HG03571 (cell line): Measurements from ENCODE around the gene KCNT2.

Experiments
- ATAC-seq: cut with Tn5 transposase; IDR thresholded peaks from one replicate; pipeline ENCODE4 v1.9.1; 2021; ENCODE audit not compliant: unreplicated experiment

Gene KCNT2

DNA sequence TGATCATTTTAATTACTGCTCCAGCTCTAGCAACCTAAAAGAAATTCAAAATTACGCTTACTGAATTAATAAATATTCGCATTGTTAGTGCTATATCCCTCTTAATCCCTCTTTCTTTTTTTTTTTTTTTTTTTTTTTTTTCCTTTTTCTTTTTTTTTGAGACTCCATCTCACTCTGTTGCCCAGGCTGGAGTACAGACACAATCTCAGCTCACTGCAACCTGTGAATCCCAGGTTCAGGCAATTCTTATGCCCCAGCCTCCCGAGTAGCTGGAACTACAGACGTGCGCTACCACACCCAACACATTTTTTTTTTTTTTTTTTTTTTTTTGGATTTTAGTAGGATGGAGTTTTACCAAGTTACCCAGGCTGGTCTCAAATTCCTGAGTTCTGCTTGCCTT is 157.1 kb downstream of the KCNT2 start:
- ATAC-seq: no peak

GRCh38 chr1:196450143-196451095 is 157.8 kb downstream of the KCNT2 start:
- ATAC-seq: no peak

GRCh38 chr1:196449460-196449859 is 158.8 kb downstream of the KCNT2 start:
- no peak for ATAC-seq

DNA sequence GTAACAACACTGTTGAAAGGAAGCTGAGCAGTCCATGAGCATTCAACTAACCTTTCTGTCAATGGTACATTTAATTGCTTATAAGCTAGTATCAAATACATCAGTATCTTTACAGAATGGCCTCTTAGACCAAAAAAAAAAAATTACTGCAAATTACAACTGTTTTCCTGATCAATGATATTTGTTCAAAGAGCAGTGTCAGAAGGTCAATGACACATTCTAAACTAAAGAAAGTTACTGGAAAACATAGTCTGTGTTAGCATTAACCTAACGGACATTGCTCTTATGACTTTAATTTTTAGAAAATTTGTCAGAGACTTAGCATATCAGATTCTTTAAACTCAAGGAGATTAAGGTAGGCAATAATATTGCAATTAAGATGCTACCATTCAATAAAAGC is 162.5 kb downstream of the KCNT2 start:
- no peak for ATAC-seq

GRCh38 chr1:196444634-196445033 is 163.6 kb downstream of the KCNT2 start:
- no peak for ATAC-seq

- no peak for ATAC-seq
Measured at GRCh38 chr1:196442366-196442765, 165.9 kb downstream of the KCNT2 start.

DNA sequence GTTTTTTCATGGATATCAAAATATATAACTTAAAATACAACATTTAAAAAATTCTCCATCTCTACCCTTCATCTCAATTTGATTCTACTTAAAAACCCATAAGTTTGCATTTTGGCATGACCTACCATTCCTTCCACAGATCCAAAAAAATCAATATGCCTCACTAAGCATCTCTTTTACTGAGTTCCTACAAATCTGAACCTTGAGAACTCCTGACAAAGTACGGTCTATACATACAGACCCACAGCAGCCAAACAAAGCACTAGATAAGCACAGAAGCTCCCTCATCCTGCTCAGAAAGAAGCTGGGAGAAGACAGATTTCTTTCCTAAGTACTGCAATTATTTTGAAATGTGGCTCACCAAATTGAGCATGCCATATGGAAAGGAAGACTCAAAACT is 167.5 kb downstream of the KCNT2 start:
- no peak for ATAC-seq

GRCh38 chr1:196438329-196438728 is 169.9 kb downstream of the KCNT2 start:
- ATAC-seq: no peak

DNA sequence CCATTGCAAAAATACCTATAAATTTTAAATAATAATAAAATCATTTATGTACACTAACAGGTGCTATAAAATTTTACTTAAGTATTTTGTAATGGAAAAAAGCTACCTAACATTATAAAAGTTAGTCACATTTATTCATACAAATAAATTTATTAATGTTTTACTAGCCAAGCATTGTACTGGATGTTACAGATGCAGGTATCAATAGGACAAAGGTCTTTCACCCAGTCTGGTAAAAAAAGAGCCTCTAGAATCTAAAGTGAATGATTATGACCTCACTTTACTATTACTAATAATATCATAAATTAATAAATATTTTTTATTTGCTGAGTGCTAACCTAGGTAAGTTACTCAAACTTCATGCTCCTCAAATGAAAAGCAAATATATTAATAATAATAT is 170.6 kb downstream of the KCNT2 start:
- ATAC-seq: no peak

DNA sequence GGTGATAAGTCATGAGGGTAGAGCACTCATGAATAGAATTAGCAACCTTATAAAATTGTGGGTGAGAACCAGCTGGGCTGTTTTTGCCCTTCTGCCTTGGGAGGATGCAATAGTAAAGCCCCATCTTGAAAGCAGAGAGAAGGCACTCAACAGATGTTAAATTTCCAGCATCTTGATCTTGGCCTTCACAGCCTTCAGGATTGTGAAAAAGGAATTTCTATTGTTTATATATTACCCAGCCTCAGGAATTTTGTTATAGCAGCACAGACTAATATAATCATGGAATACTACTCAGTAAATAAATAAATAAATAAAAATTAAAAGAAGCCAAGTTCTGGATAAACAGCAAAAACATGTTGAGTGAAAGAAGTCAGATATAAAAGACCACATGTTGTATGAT is 175.2 kb downstream of the KCNT2 start:
- ATAC-seq: no peak

DNA sequence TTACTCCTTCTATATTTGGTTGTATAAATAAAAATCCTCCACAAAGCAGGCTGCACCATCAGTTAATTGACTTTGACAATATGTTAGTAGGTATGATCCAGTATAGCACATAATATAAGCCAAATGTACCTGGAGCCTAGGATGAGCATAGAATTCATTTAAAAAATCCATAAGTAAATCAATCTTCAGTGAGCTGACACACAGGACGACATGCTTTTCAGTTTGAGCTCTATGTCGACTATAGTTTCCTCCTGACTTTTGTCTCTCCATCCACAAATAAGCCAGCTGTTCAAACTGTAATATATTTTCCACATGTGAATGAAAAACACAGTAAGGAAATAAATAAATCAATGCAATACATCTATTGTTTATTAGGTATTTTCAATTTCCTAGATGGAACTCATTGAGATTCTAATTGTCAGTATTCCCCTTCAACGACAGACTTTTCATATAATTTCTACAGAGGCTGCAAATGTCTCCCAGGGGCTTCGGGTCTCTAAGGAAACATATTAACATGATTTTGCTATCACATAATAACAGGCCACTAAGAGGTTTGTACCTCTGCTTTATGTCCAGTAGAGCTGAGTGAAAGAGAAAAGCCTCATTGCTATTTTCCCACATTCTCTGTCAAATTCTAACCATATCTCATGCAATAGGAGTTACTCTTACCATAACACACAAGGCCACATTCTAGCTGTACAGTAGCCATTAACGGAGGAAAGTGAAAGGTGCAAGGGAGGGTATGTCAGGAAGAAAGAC is 180.1 kb downstream of the KCNT2 start:
- no peak for ATAC-seq

- ATAC-seq: no peak
Measured at GRCh38 chr1:196425513-196425912, 182.7 kb downstream of the KCNT2 start.

GRCh38 chr1:196423612-196424011 is 184.6 kb downstream of the KCNT2 start:
- ATAC-seq: no peak

GRCh38 chr1:196418772-196419171 is 189.5 kb downstream of the KCNT2 start:
- no peak for ATAC-seq

DNA sequence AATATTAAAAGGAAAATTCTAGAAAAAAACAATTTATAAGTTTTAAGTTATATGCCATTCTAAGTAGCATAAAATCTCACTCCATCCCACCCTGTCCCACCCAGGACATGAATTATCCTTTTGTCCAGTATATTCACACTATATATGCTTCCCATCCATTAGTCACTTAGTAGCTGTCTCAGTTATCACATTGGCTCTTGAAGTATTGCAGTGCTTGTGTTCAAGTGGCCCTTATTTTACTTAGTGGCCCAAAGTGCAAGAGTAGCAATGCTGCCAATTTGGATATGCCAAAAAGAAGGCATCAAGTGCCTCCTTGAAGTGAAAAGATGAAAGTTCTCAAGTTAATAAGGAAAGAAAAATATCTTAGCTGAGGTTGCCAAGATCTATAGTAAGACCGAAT is 192.3 kb downstream of the KCNT2 start:
- no peak for ATAC-seq

DNA sequence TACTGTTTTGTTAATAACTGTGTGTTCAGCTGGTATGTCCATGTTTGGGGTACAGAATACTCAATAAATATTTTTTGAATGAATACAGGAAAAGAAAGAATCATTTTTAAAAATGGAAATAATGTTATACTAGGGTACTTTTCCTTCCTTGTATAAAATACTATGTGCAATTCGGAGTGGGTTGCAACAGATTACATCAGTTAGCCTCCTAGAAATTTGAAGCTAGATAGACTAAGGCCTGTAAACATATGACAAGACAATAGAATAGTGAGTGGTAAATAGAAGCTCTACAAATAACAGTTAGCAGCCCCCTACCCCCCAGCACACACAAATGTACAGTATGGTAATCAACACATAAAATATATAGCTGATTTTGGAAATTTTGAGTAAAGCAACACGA is 195.9 kb downstream of the KCNT2 start:
- ATAC-seq: no peak

DNA sequence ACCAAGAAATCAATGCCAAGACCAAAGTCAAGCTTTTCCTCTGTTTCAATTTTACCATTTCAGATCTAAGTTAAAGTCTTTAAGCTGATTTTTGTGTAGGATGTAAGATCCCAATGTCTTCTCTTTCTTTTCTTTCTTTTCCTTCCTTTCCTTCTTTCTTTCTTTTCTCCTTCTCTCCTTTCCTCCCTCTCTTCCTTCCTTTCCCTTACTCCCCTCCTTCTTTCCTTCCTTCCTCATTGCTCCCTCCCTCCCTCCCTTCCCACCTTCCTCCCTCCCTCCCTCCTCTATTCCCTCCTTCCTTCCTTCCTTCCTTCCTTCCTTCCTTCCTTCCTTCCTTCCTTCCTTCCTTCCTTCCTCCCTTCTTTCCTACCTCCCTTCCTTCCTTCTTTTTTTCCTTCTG is 197.5 kb downstream of the KCNT2 start:
- ATAC-seq: no peak

DNA sequence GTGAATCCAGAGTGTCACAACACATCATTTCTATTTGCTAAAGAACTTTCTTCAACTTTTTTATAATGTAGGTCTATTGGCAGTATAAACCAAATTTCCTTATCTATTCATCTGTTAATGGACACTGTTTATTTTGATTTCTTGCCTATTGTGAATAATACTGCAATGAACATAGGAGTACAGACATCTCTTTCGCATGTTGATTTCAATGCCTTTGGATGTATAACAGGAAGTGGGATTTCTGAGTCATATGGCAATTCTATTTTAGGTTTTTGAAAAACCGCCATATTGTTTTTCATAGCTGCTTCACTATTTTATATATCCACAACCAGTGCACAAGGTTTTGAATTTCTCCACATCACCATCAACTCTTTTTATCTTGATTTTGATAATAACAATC is 198.7 kb downstream of the KCNT2 start:
- ATAC-seq: no peak

- ATAC-seq: no peak
Measured at GRCh38 chr1:196407358-196408051, 200.7 kb downstream of the KCNT2 start.

DNA sequence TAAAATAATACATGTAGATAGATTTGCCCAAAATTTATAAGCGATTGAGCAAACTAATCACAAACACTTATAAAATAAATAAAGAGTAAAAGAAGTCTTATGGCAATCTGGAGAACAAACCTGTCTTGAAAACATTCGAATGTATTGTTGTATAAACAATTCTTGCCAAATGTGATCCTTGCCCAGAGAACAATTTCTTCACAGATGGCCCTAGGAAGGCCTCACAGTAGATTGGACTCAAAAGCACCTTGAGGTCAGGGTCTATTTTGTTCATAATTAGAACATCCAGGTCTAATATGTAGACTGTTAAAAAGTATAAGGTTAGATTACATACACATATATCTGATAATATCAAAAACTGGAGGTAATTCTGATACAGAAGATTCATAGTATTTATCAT is 202.4 kb downstream of the KCNT2 start:
- no peak for ATAC-seq

GRCh38 chr1:196403803-196404690 is 204.2 kb downstream of the KCNT2 start:
- ATAC-seq: no peak
